Lung (tissue), 12 donors: Measurements from ENCODE around the gene EEPD1. TPM values are rescaled to one million over a fixed set of nuclear protein-coding genes. Genes with fewer than 3 reads are reported as not detected.
A peak's percentile ranks its signal among the peaks of the same experiment; 100 is the strongest.

Experiments
- ATAC-seq: fragments of 200-7000 bp; cut with Tn5 transposase; one replicate; pipeline ENCODE4 v1.9.1; 2020; ENCODE audit warnings: moderate number of reproducible peaks; ENCODE audit not compliant: insufficient read depth, low FRiP score
- DNase-seq, 3 donors: peaks; one replicate each; pipeline ENCODE4 v3.0.0-alpha.2; 2013 to 2017
- H3K27ac ChIP-seq, 2 donors: one replicate each; pipeline ENCODE4 v1.5.1; 2013; ENCODE audit warnings: mild to moderate bottlenecking in 2 of 2, moderate library complexity in 2 of 2, control low read depth in 1 of 2, inconsistent platforms in 1 of 2, low read depth in 1 of 2, low read length in 1 of 2
- H3K27me3 ChIP-seq, 3 donors: one replicate each; pipeline ENCODE4 v1.5.1; 2013; ENCODE audit warnings: low read length in 2 of 3; ENCODE audit not compliant: control insufficient read depth in 3 of 3, insufficient read depth in 3 of 3
- H3K36me3 ChIP-seq, 4 donors: one replicate each; pipeline ENCODE4 v1.5.1; 2013; ENCODE audit warnings: low read length in 4 of 4, mild to moderate bottlenecking in 1 of 4, moderate library complexity in 1 of 4; ENCODE audit not compliant: control insufficient read depth in 4 of 4, insufficient read depth in 4 of 4
- H3K4me1 ChIP-seq, 5 donors: one replicate each; pipeline ENCODE4 v1.5.1; 2013; ENCODE audit warnings: low read length in 5 of 5, mild to moderate bottlenecking in 2 of 5, moderate library complexity in 1 of 5; ENCODE audit not compliant: control insufficient read depth in 5 of 5, insufficient read depth in 5 of 5
- H3K4me3 ChIP-seq: one replicate; pipeline ENCODE4 v1.5.1; 2013; ENCODE audit warnings: mild to moderate bottlenecking, control low read depth, moderate library complexity
- H3K9ac ChIP-seq, 2 donors: one replicate each; pipeline ENCODE4 v1.5.1; 2013; ENCODE audit warnings: low read length in 2 of 2, control low read depth in 1 of 2; ENCODE audit not compliant: insufficient read depth in 1 of 2
- H3K9me3 ChIP-seq, 4 donors: one replicate each; pipeline ENCODE4 v1.5.1; 2013; ENCODE audit warnings: low read length in 3 of 4, mild to moderate bottlenecking in 1 of 4, moderate library complexity in 1 of 4; ENCODE audit not compliant: control insufficient read depth in 4 of 4, insufficient read depth in 3 of 4
- CTCF ChIP-seq: IDR thresholded peaks from 2 replicates; pipeline ENCODE4 v1.5.1; 2012; ENCODE audit warnings: mild to moderate bottlenecking; ENCODE audit errors: control extremely low read depth, extremely low read depth
- WGBS, 2 donors: extraction: QIAGEN DNeasy Blood & Tissue Kit; methylation state at CpG; one replicate each; pipeline ENCODE4 v1.1.7; 2013; 5-methylcytosine and 5-hydroxymethylcytosine counted together
- polyA plus RNA-seq, 2 donors: library from polyadenylated mRNA; stranded (reverse); fragments of 200-250 nt; gene quantifications; one replicate each; pipeline ENCODE4 v1.2.1, GENCODE V29; 2013
- total RNA-seq, 2 donors: library from RNA; depleted of rRNA in 1 of 2; stranded (reverse); fragments of >200 nt in 1 of 2; gene quantifications; one replicate each; pipeline ENCODE4 v1.2.1, GENCODE V29; 2014 to 2021
- donor health status: control.
- donor health status: control.
- donor health status: Bipolar disorder and iron deficiency.
- donor health status: healthy.
- donor health status: DM: yes; HTN: yes; CAD: no.

Gene EEPD1
- total and polyA plus RNA-seq, 4 donors, result 5.4 to 15.3 (median 7.9) TPM

- no peak for DNase-seq
- peaks cover 0 to 30% (median 3%) of the 10 kb centered on the region in 5 donors for H3K4me1 ChIP-seq
- H3K27ac ChIP-seq, result no peak overlapping the region
- H3K4me3 ChIP-seq, result no peak overlapping the region
- H3K9me3 ChIP-seq, result no peaks in the 10 kb centered on the region
- H3K9ac ChIP-seq, result no peak overlapping the region
- no peaks in the 10 kb centered on the region for H3K27me3 ChIP-seq
- H3K36me3 ChIP-seq, result no peaks in the 10 kb centered on the region
- no peak for TF ChIP-seq CTCF
- WGBS, 2 donors, result 97 to 98% methylated on average over 2 of the region's 2 CpGs
- no peak for ATAC-seq
These were observed 161.4 kb downstream of the EEPD1 start for GRCh38 chr7:36314491-36314890.

- Histone ChIP-seq H3K9ac (no peak overlapping the region), H3K4me1 (peaks cover 0 to 23% (median 3%) of the 10 kb centered on the region in 5 donors), H3K36me3 (no peaks in the 10 kb centered on the region), H3K27ac (no peak overlapping the region), H3K9me3 (no peaks in the 10 kb centered on the region), H3K27me3 (no peaks in the 10 kb centered on the region), H3K4me3 (no peak overlapping the region)
- TF ChIP-seq CTCF, result no peak
- no peak for ATAC-seq
- WGBS, 2 donors, result 68 to 73% methylated on average over 9 of the region's 9 CpGs
- DNase-seq, result peak in 2 of 3 donors; percentile 48 to 50
These were observed 162.4 kb downstream of the EEPD1 start for GRCh38 chr7:36315309-36315944.

DNA sequence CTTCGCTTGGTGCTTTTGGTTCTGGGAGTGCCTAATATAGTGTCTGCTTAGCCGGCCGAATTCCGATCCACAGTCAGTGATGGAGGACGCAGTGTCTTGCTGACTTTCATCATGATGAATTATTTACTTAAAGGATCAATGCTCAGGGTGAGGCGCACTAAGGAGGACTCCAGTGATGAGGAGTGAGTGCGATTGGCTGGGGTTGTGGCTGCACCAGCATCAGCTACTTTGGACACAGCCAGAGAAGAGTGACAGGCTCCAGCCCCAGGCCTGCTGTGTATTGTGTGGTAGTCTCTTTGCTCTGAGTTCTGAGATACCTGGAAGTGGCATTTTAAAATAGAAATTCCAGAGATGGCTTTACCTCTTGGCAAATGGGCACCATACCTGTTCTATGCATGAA lies 163.3 kb downstream of the EEPD1 start:
- ATAC-seq (no peak), DNase-seq (no peak)
- Histone ChIP-seq H3K27ac (no peak overlapping the region), H3K27me3 (no peaks in the 10 kb centered on the region), H3K4me3 (no peak overlapping the region), H3K36me3 (no peaks in the 10 kb centered on the region), H3K9ac (no peak overlapping the region), H3K9me3 (no peaks in the 10 kb centered on the region), H3K4me1 (peaks cover 0 to 23% (median 3%) of the 10 kb centered on the region in 5 donors)
- no peak for TF ChIP-seq CTCF
- 96 to 97% methylated on average over 7 of the region's 7 CpGs for WGBS, 2 donors

GRCh38 chr7:36317276-36317675 lies 164.2 kb downstream of the EEPD1 start:
- Histone ChIP-seq H3K27me3 (no peaks in the 10 kb centered on the region), H3K4me1 (peaks cover 0 to 23% (median 3%) of the 10 kb centered on the region in 5 donors), H3K36me3 (no peaks in the 10 kb centered on the region), H3K9me3 (no peaks in the 10 kb centered on the region), H3K27ac (no peak overlapping the region), H3K4me3 (no peak overlapping the region), H3K9ac (no peak overlapping the region)
- DNase-seq (no peak), ATAC-seq (no peak)
- WGBS, 2 donors, result 89% methylated on average over 1 of the region's 1 CpG
- no peak for TF ChIP-seq CTCF
